Keratinocyte (primary cell): ENCODE data around the gene SLC41A3. TPM values are rescaled to one million over a fixed set of nuclear protein-coding genes. Genes with fewer than 3 reads are reported as not detected.
"Not testable (repeated sequence)": the region's sequence is repeated elsewhere in the genome, so short reads cannot be mapped to it uniquely, and the experiment has no call there.

Experiments used
- DNase-seq: peaks from one replicate; pipeline ENCODE4 v3.0.0-alpha.2; 2011; ENCODE audit warnings: low read depth, missing footprints, low spot score
- FAIRE-seq: peaks from 2 replicates; lab custom pipeline; 2011; peaks lifted over from hg19 to GRCh38; lab: Jason Lieb, UNC
- H2AFZ ChIP-seq: 2 replicates; pipeline ENCODE4 v1.6.0; 2012; ENCODE audit warnings: low read length, control low read depth, inconsistent platforms; ENCODE audit not compliant: control insufficient read depth
- H3K27ac ChIP-seq: 2 replicates; pipeline ENCODE4 v1.5.1; 2011; ENCODE audit warnings: low read length; ENCODE audit not compliant: control insufficient read depth, insufficient read depth
- H3K27me3 ChIP-seq: 3 replicates; pipeline ENCODE4 v1.6.0; 2011; ENCODE audit warnings: low read length; ENCODE audit not compliant: control insufficient read depth, insufficient read depth; ENCODE audit errors: extremely low read depth
- H3K36me3 ChIP-seq, 2 experiments: 2 replicates in 1 of 2; 3 replicates in 1 of 2; pipeline ENCODE4 v1.5.1; 2011; ENCODE audit warnings: low read length in 2 of 2, mild to moderate bottlenecking in 1 of 2; ENCODE audit not compliant: control insufficient read depth in 2 of 2, insufficient read depth in 2 of 2; ENCODE audit errors: extremely low read depth in 1 of 2
- H3K4me1 ChIP-seq: 3 replicates; pipeline ENCODE4 v1.5.1; 2011; ENCODE audit warnings: low read length; ENCODE audit not compliant: control insufficient read depth, insufficient read depth; ENCODE audit errors: extremely low read depth
- H3K4me2 ChIP-seq: 3 replicates; pipeline ENCODE4 v1.6.0; 2011; ENCODE audit warnings: low read depth, low read length; ENCODE audit not compliant: control insufficient read depth, insufficient read depth; ENCODE audit errors: extremely low read depth
- H3K4me3 ChIP-seq, 3 experiments: fragments of 200-600 bp in 1 of 3; sonication (generic) in 1 of 3; 2 replicates in 2 of 3; 3 replicates in 1 of 3; pipeline ENCODE4 v1.5.1; 2011 to 2016; ENCODE audit warnings: low read length in 3 of 3, mild to moderate bottlenecking in 3 of 3, control low read depth in 2 of 3, inconsistent platforms in 1 of 3, low read depth in 1 of 3, mixed read lengths in 1 of 3, mixed run types in 1 of 3, moderate library complexity in 1 of 3; ENCODE audit not compliant: control insufficient read depth in 2 of 3, insufficient read depth in 2 of 3; ENCODE audit errors: extremely low read depth in 1 of 3
- H3K79me2 ChIP-seq: 2 replicates; pipeline ENCODE4 v1.6.0; 2012; ENCODE audit warnings: low read length; ENCODE audit not compliant: control insufficient read depth, insufficient read depth
- H3K9ac ChIP-seq: 3 replicates; pipeline ENCODE4 v1.6.0; 2011; ENCODE audit warnings: low read length; ENCODE audit not compliant: control insufficient read depth, insufficient read depth; ENCODE audit errors: extremely low read depth
- H3K9me1 ChIP-seq: 3 replicates; pipeline ENCODE4 v1.6.0; 2011; ENCODE audit warnings: low read length; ENCODE audit not compliant: control insufficient read depth, insufficient read depth; ENCODE audit errors: extremely low read depth
- H3K9me3 ChIP-seq: 2 replicates; pipeline ENCODE4 v1.5.1; 2012; ENCODE audit warnings: low read depth, low read length; ENCODE audit not compliant: control insufficient read depth
- H4K20me1 ChIP-seq: 3 replicates; pipeline ENCODE4 v1.6.0; 2011; ENCODE audit warnings: low read length; ENCODE audit not compliant: control insufficient read depth, insufficient read depth; ENCODE audit errors: extremely low read depth
- CTCF ChIP-seq, 3 experiments: IDR thresholded peaks in 1 of 3; conservative IDR thresholded peaks in 1 of 3; optimal IDR thresholded peaks in 1 of 3; 2 replicates in 2 of 3; 3 replicates in 1 of 3; pipeline versions ENCODE3 to v1.5.1; 2011; ENCODE audit warnings: low read length in 3 of 3, mild to moderate bottlenecking in 3 of 3, moderate library complexity in 2 of 3, control low read depth in 1 of 3, inconsistent platforms in 1 of 3; ENCODE audit not compliant: insufficient read depth in 2 of 3; ENCODE audit errors: extremely low read depth in 1 of 3
- EZH2 ChIP-seq: IDR thresholded peaks from one replicate; pipeline ENCODE4 v1.6.1; 2012; ENCODE audit warnings: inconsistent platforms, mild to moderate bottlenecking, low read length, moderate library complexity
- dilution Hi-C: fragments of 300-500 bp; cut with MboI; formaldehyde crosslinking; loops from one replicate; pipeline ENCODE4 v1.7.0; 2020; ENCODE audit warnings: low sequenced_read_pairs; ENCODE audit not compliant: extremely low pct_ligation_motif_present
- polyA plus RNA-seq, 5 experiments: library from polyadenylated mRNA; depleted of rRNA in 3 of 5; stranded (reverse) in 3 of 5; stranded (forward) in 1 of 5; unstranded in 1 of 5; fragments of >200 nt; gene quantifications; 1 replicate in 1 of 5; 2 replicates in 3 of 5; 3 replicates in 1 of 5; pipeline versions ENCODE4 v1.2.1 to v1.2.3, GENCODE V29; 2011 to 2012; ENCODE audit warnings: missing spikeins in 2 of 5, low read depth in 1 of 5, low replicate concordance in 1 of 5

Gene SLC41A3
- polyA plus RNA-seq, 1 donor (not counting 4 experiments of a cell fraction or from before 2014, with no cell fraction given), result 30.2 TPM

- H3K36me3 ChIP-seq, H3K79me2 ChIP-seq, H3K9me1 ChIP-seq, H2AFZ ChIP-seq, H4K20me1 ChIP-seq, H3K4me3 ChIP-seq, DNase-seq, H3K4me1 ChIP-seq, H3K4me2 ChIP-seq, H3K9me3 ChIP-seq, FAIRE-seq, H3K9ac ChIP-seq, H3K27ac ChIP-seq, dilution Hi-C loops: not testable (repeated sequence)
- peaks cover 28% of the 10 kb centered on the region for H3K27me3 ChIP-seq
Observed at GRCh38 chr3:125968121-125968520, 115.8 kb downstream of the SLC41A3 start.

- no peak for FAIRE-seq
- Histone ChIP-seq H3K9ac (no peak overlapping the region), H3K36me3 (no peaks in the 10 kb centered on the region), H4K20me1 (no peaks in the 10 kb centered on the region), H3K27me3 (peaks cover 26% of the 10 kb centered on the region), H2AFZ (no peak overlapping the region), H3K27ac (no peak overlapping the region), H3K4me2 (no peak overlapping the region), H3K9me1 (no peaks in the 10 kb centered on the region), H3K4me1 (peaks cover 2% of the 10 kb centered on the region), H3K9me3 (no peaks in the 10 kb centered on the region), H3K4me3 (no peak overlapping the region), H3K79me2 (no peaks in the 10 kb centered on the region)
- dilution Hi-C loops, result no loop called here
- no peak for TF ChIP-seq CTCF (optimal IDR thresholded peaks at IDR 0.05 in 1 of 3, IDR thresholded peaks at IDR 0.05 in 1 of 3, conservative IDR thresholded peaks at IDR 0.05 in 1 of 3; ENCODE audit: extremely low read depth in 1 of 3, insufficient read depth in 2 of 3, low read length in 3 of 3)
- no peak for TF ChIP-seq EZH2
- no peak for DNase-seq
Observed at GRCh38 chr3:125967156-125967555, 116.8 kb downstream of the SLC41A3 start.

- Histone ChIP-seq H3K9me1 (no peaks in the 10 kb centered on the region), H3K79me2 (no peaks in the 10 kb centered on the region), H3K9me3 (no peaks in the 10 kb centered on the region), H4K20me1 (no peaks in the 10 kb centered on the region), H3K4me1 (no peaks in the 10 kb centered on the region), H3K4me2 (no peak overlapping the region), H3K27me3 (peaks cover 12% of the 10 kb centered on the region), H3K27ac (no peak overlapping the region), H2AFZ (no peak overlapping the region), H3K36me3 (no peaks in the 10 kb centered on the region), H3K9ac (no peak overlapping the region), H3K4me3 (no peak overlapping the region)
- no peak for DNase-seq
- no peak for FAIRE-seq
- TF ChIP-seq EZH2 (no peak), CTCF (optimal IDR thresholded peaks at IDR 0.05 in 1 of 3, IDR thresholded peaks at IDR 0.05 in 1 of 3, conservative IDR thresholded peaks at IDR 0.05 in 1 of 3; ENCODE audit: extremely low read depth in 1 of 3, insufficient read depth in 2 of 3, low read length in 3 of 3) (no peak)
- dilution Hi-C loops, result no loop called here
Observed at GRCh38 chr3:125965505-125965904, 118.4 kb downstream of the SLC41A3 start.

GRCh38 chr3:125963834-125964233 is 120.1 kb downstream of the SLC41A3 start:
- H3K9me3 ChIP-seq, DNase-seq, H3K36me3 ChIP-seq, H3K4me1 ChIP-seq, dilution Hi-C loops, H3K9me1 ChIP-seq, H3K4me3 ChIP-seq, H3K4me2 ChIP-seq, H2AFZ ChIP-seq, H3K9ac ChIP-seq, H4K20me1 ChIP-seq, H3K79me2 ChIP-seq, H3K27ac ChIP-seq, H3K27me3 ChIP-seq: not testable (repeated sequence)
- peak; percentile 67 for FAIRE-seq
